Fibroblast of skin of back (primary cell): ENCODE data around the gene ABR.
"Not testable (repeated sequence)": the region's sequence is repeated elsewhere in the genome, so short reads cannot be mapped to it uniquely, and the experiment has no call there.

Source experiments
- DNase-seq: peaks from one replicate; pipeline ENCODE4 v3.0.0-alpha.2; 2013

The ABR gene

GRCh38 chr17:1120596-1121441, 59.0 kb downstream of the ABR start:
- DNase-seq, result no peak

GRCh38 chr17:1119924-1120323, 59.9 kb downstream of the ABR start:
- DNase-seq, result no peak

- no peak for DNase-seq
These were observed 63.2 kb downstream of the ABR start for GRCh38 chr17:1116602-1117001.

- no peak for DNase-seq
These were observed 66.9 kb downstream of the ABR start for GRCh38 chr17:1112875-1113274.

GRCh38 chr17:1111599-1112443, 68.0 kb downstream of the ABR start:
- no peak for DNase-seq

- DNase-seq, result peak; percentile 98
These were observed 68.8 kb downstream of the ABR start for GRCh38 chr17:1110862-1111598.

GRCh38 chr17:1110541-1110861, 69.3 kb downstream of the ABR start:
- DNase-seq, result no peak

GRCh38 chr17:1109606-1110540, 69.9 kb downstream of the ABR start:
- peak; percentile 17 for DNase-seq

GRCh38 chr17:1108765-1109605, 70.8 kb downstream of the ABR start:
- peak; percentile 65 for DNase-seq

- DNase-seq, result no peak
These were observed 71.4 kb downstream of the ABR start for GRCh38 chr17:1108478-1108764.

- peak; percentile 23 for DNase-seq
These were observed 71.9 kb downstream of the ABR start for GRCh38 chr17:1107777-1108477.

GRCh38 chr17:1107083-1107776, 72.6 kb downstream of the ABR start:
- no peak for DNase-seq

GRCh38 chr17:1104222-1104621, 75.6 kb downstream of the ABR start:
- no peak for DNase-seq

- no peak for DNase-seq
These were observed 79.4 kb downstream of the ABR start for GRCh38 chr17:1100382-1100781.

GRCh38 chr17:1099242-1099641, 80.5 kb downstream of the ABR start:
- no peak for DNase-seq

GRCh38 chr17:1097972-1098744, 81.6 kb downstream of the ABR start:
- DNase-seq, result not testable (repeated sequence)

- DNase-seq, result no peak
These were observed 83.6 kb downstream of the ABR start for GRCh38 chr17:1096215-1096614.

GRCh38 chr17:1095853-1096173, 84.0 kb downstream of the ABR start:
- DNase-seq, result no peak
